Lung (tissue), 12 donors: ENCODE data around the gene ATP7B. TPM values are rescaled to one million over a fixed set of nuclear protein-coding genes. Genes with fewer than 3 reads are reported as not detected.

ENCODE experiments used
- ATAC-seq: fragments of 200-7000 bp; cut with Tn5 transposase; one replicate; pipeline ENCODE4 v1.9.1; 2020; ENCODE audit warnings: moderate number of reproducible peaks; ENCODE audit not compliant: insufficient read depth, low FRiP score
- DNase-seq, 3 donors: peaks; one replicate each; pipeline ENCODE4 v3.0.0-alpha.2; 2013 to 2017
- H3K27ac ChIP-seq, 2 donors: one replicate each; pipeline ENCODE4 v1.5.1; 2013; ENCODE audit warnings: mild to moderate bottlenecking in 2 of 2, moderate library complexity in 2 of 2, control low read depth in 1 of 2, inconsistent platforms in 1 of 2, low read depth in 1 of 2, low read length in 1 of 2
- H3K27me3 ChIP-seq, 3 donors: one replicate each; pipeline ENCODE4 v1.5.1; 2013; ENCODE audit warnings: low read length in 2 of 3; ENCODE audit not compliant: control insufficient read depth in 3 of 3, insufficient read depth in 3 of 3
- H3K36me3 ChIP-seq, 4 donors: one replicate each; pipeline ENCODE4 v1.5.1; 2013; ENCODE audit warnings: low read length in 4 of 4, mild to moderate bottlenecking in 1 of 4, moderate library complexity in 1 of 4; ENCODE audit not compliant: control insufficient read depth in 4 of 4, insufficient read depth in 4 of 4
- H3K4me1 ChIP-seq, 5 donors: one replicate each; pipeline ENCODE4 v1.5.1; 2013; ENCODE audit warnings: low read length in 5 of 5, mild to moderate bottlenecking in 2 of 5, moderate library complexity in 1 of 5; ENCODE audit not compliant: control insufficient read depth in 5 of 5, insufficient read depth in 5 of 5
- H3K4me3 ChIP-seq: one replicate; pipeline ENCODE4 v1.5.1; 2013; ENCODE audit warnings: mild to moderate bottlenecking, control low read depth, moderate library complexity
- H3K9ac ChIP-seq, 2 donors: one replicate each; pipeline ENCODE4 v1.5.1; 2013; ENCODE audit warnings: low read length in 2 of 2, control low read depth in 1 of 2; ENCODE audit not compliant: insufficient read depth in 1 of 2
- H3K9me3 ChIP-seq, 4 donors: one replicate each; pipeline ENCODE4 v1.5.1; 2013; ENCODE audit warnings: low read length in 3 of 4, mild to moderate bottlenecking in 1 of 4, moderate library complexity in 1 of 4; ENCODE audit not compliant: control insufficient read depth in 4 of 4, insufficient read depth in 3 of 4
- CTCF ChIP-seq: IDR thresholded peaks from 2 replicates; pipeline ENCODE4 v1.5.1; 2012; ENCODE audit warnings: mild to moderate bottlenecking; ENCODE audit errors: control extremely low read depth, extremely low read depth
- WGBS, 2 donors: extraction: QIAGEN DNeasy Blood & Tissue Kit; methylation state at CpG; one replicate each; pipeline ENCODE4 v1.1.7; 2013; 5-methylcytosine and 5-hydroxymethylcytosine counted together
- polyA plus RNA-seq, 2 donors: library from polyadenylated mRNA; stranded (reverse); fragments of 200-250 nt; gene quantifications; one replicate each; pipeline ENCODE4 v1.2.1, GENCODE V29; 2013
- total RNA-seq, 2 donors: library from RNA; depleted of rRNA in 1 of 2; stranded (reverse); fragments of >200 nt in 1 of 2; gene quantifications; one replicate each; pipeline ENCODE4 v1.2.1, GENCODE V29; 2014 to 2021
- donor health status: control.
- donor health status: control.
- donor health status: Bipolar disorder and iron deficiency.
- donor health status: healthy.
- donor health status: DM: yes; HTN: yes; CAD: no.

ATP7B gene
- total and polyA plus RNA-seq, 4 donors = 1.4 to 10.2 (median 4.4) TPM

GRCh38 chr13:51950722-51951121 lies 60.5 kb downstream of the ATP7B start:
- H3K9me3 ChIP-seq = peaks cover 0 to 7% (median 2%) of the 10 kb centered on the region in 4 donors
- H3K4me3 ChIP-seq = no peak overlapping the region
- WGBS, 2 donors = 67 to 77% methylated on average over 5 of the region's 5 CpGs
- H3K9ac ChIP-seq = no peak overlapping the region
- peaks cover 0 to 31% (median 5%) of the 10 kb centered on the region in 5 donors for H3K4me1 ChIP-seq
- no peak for TF ChIP-seq CTCF
- H3K27me3 ChIP-seq = no peaks in the 10 kb centered on the region
- DNase-seq (no peak), ATAC-seq (no peak)
- peaks cover 0 to 3% (median 1%) of the 10 kb centered on the region in 4 donors for H3K36me3 ChIP-seq
- peak overlapping the region in 1 of 2 donors; percentile 4 for H3K27ac ChIP-seq

- Histone ChIP-seq H3K27me3 (no peaks in the 10 kb centered on the region), H3K9me3 (peaks cover 0 to 7% (median 2%) of the 10 kb centered on the region in 4 donors), H3K36me3 (peaks cover 0 to 8% (median 2%) of the 10 kb centered on the region in 4 donors), H3K27ac (no peak overlapping the region), H3K9ac (no peak overlapping the region), H3K4me3 (no peak overlapping the region), H3K4me1 (no peaks in the 10 kb centered on the region)
- TF ChIP-seq CTCF = no peak
- WGBS, 2 donors = 93 to 96% methylated on average over 15 of the region's 15 CpGs
- DNase-seq = no peak
- ATAC-seq = no peak
Measured at GRCh38 chr13:51946163-51946669, 65.0 kb downstream of the ATP7B start.

DNA sequence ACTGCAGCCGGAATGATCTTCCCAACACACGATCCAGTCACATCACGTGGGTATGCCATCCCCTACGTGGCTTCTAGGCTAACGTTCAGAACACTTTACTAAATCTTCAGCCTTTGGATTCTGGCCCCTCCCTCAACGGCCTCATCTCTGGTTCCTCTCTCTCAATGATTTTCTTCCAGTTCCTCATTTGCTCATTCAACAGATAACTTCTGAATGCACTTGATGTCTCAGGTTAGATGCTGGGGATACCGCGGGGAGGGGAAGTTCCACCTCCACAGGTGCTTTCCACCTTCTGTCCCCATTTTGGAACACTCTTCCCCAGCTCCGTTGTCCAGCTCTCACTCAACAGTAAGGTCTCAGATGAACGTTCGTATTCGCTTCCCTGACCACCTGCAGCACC lies 66.1 kb downstream of the ATP7B start:
- DNase-seq (no peak), ATAC-seq (no peak)
- Histone ChIP-seq H3K9me3 (peaks cover 0 to 2% (median 0%) of the 10 kb centered on the region in 4 donors), H3K27ac (no peak overlapping the region), H3K4me1 (no peaks in the 10 kb centered on the region), H3K9ac (no peak overlapping the region), H3K36me3 (peaks cover 0 to 8% (median 2%) of the 10 kb centered on the region in 4 donors), H3K4me3 (no peak overlapping the region), H3K27me3 (no peaks in the 10 kb centered on the region)
- 70 to 71% methylated on average over 12 of the region's 12 CpGs for WGBS, 2 donors
- no peak for TF ChIP-seq CTCF

GRCh38 chr13:51944428-51944827 lies 66.8 kb downstream of the ATP7B start:
- ATAC-seq = no peak
- no peaks in the 10 kb centered on the region for H3K27me3 ChIP-seq
- H3K27ac ChIP-seq = no peak overlapping the region
- 83% methylated on average over 4 of the region's 4 CpGs for WGBS, 2 donors
- H3K4me1 ChIP-seq = no peaks in the 10 kb centered on the region
- no peaks in the 10 kb centered on the region for H3K9me3 ChIP-seq
- H3K4me3 ChIP-seq = no peak overlapping the region
- no peak for TF ChIP-seq CTCF
- no peak for DNase-seq
- H3K36me3 ChIP-seq = peaks cover 0 to 8% (median 2%) of the 10 kb centered on the region in 4 donors
- no peak overlapping the region for H3K9ac ChIP-seq
